Small intestine (tissue), 7 donors: ENCODE results near the gene MORF4L2. TPM values are rescaled to one million over a fixed set of nuclear protein-coding genes. Genes with fewer than 3 reads are reported as not detected.
A peak's percentile ranks its signal among the peaks of the same experiment; 100 is the strongest.

Source experiments
- DNase-seq, 2 donors: peaks; one replicate each; pipeline versions ENCODE4 v3.0.0 to v3.0.0-alpha.2; 2013
- FAIRE-seq: peaks from 2 replicates; lab custom pipeline; 2012; peaks lifted over from hg19 to GRCh38; lab: Jason Lieb, UNC
- H3K27ac ChIP-seq, 3 donors: one replicate each; pipeline ENCODE4 v1.5.1; 2013; ENCODE audit warnings: low read length in 2 of 3, mild to moderate bottlenecking in 2 of 3, control low read depth in 1 of 3, inconsistent platforms in 1 of 3, low read depth in 1 of 3, moderate library complexity in 1 of 3
- H3K27me3 ChIP-seq, 3 donors: one replicate each; pipeline ENCODE4 v1.6.1; 2013; ENCODE audit warnings: low read length in 3 of 3, inconsistent platforms in 1 of 3; ENCODE audit not compliant: control insufficient read depth in 3 of 3, insufficient read depth in 3 of 3
- H3K36me3 ChIP-seq, 3 donors: one replicate each; pipeline ENCODE4 v1.6.1; 2013; ENCODE audit warnings: low read length in 3 of 3, inconsistent platforms in 1 of 3, low read depth in 1 of 3, mild to moderate bottlenecking in 1 of 3, moderate library complexity in 1 of 3; ENCODE audit not compliant: control insufficient read depth in 3 of 3, insufficient read depth in 2 of 3
- H3K4me1 ChIP-seq, 3 donors: one replicate each; pipeline ENCODE4 v1.6.1; 2013; ENCODE audit warnings: low read length in 2 of 3, inconsistent platforms in 1 of 3, low read depth in 1 of 3, mild to moderate bottlenecking in 1 of 3, moderate library complexity in 1 of 3; ENCODE audit not compliant: control insufficient read depth in 3 of 3, insufficient read depth in 2 of 3
- H3K4me3 ChIP-seq, 3 donors: one replicate each; pipeline ENCODE4 v1.5.1; 2013; ENCODE audit warnings: low read length in 3 of 3, control low read depth in 1 of 3, inconsistent platforms in 1 of 3, low read depth in 1 of 3, mild to moderate bottlenecking in 1 of 3, moderate library complexity in 1 of 3
- H3K9me3 ChIP-seq, 2 donors: one replicate each; pipeline ENCODE4 v1.6.1; 2013; ENCODE audit warnings: low read depth in 1 of 2, low read length in 1 of 2; ENCODE audit not compliant: control insufficient read depth in 2 of 2, insufficient read depth in 1 of 2
- WGBS, 3 donors: extraction: QIAGEN DNeasy Blood & Tissue Kit; methylation state at CpG; one replicate each; pipeline ENCODE4 v1.1.7; 2013; 5-methylcytosine and 5-hydroxymethylcytosine counted together
- polyA plus RNA-seq, 4 donors: library from polyadenylated mRNA; stranded (reverse) in 3 of 4; unstranded in 1 of 4; fragments of 200-250 nt in 3 of 4; fragments of 120-200 nt in 1 of 4; gene quantifications; one replicate each; pipeline versions ENCODE4 v1.2.1 to v1.2.3, GENCODE V29; 2013
- donor health status: healthy with polysubstance abuse.
- donor health status: control.
- donor health status: control.
- donor health status: Bipolar disorder and iron deficiency.
- donor health status: healthy.

MORF4L2 gene
- polyA plus RNA-seq, 4 donors: 195 to 360 (median 258) TPM

- Histone ChIP-seq H3K36me3 (no peaks in the 10 kb centered on the region), H3K27me3 (no peaks in the 10 kb centered on the region), H3K9me3 (no peaks in the 10 kb centered on the region), H3K4me1 (no peaks in the 10 kb centered on the region), H3K4me3 (no peak overlapping the region), H3K27ac (no peak overlapping the region)
- no peak for FAIRE-seq
- 69 to 85% (median 73%) methylated on average over 2 of the region's 2 CpGs for WGBS, 3 donors
- DNase-seq: no peak
These were observed 48.7 kb downstream of the MORF4L2 start for GRCh38 chrX:103637604-103638338.

- Histone ChIP-seq H3K9me3 (no peaks in the 10 kb centered on the region), H3K27me3 (no peaks in the 10 kb centered on the region), H3K27ac (no peak overlapping the region), H3K36me3 (peaks cover 0 to 5% (median 0%) of the 10 kb centered on the region in 3 donors), H3K4me1 (no peaks in the 10 kb centered on the region), H3K4me3 (no peak overlapping the region)
- DNase-seq (no peak), FAIRE-seq (no peak)
- 54 to 73% (median 73%) methylated on average over 2 of the region's 2 CpGs for WGBS, 3 donors
These were observed 51.1 kb downstream of the MORF4L2 start for GRCh38 chrX:103635436-103635835.

GRCh38 chrX:103631145-103631544 lies 55.4 kb downstream of the MORF4L2 start:
- WGBS, 3 donors: 84 to 95% (median 93%) methylated on average over 5 of the region's 5 CpGs
- Histone ChIP-seq H3K9me3 (no peaks in the 10 kb centered on the region), H3K36me3 (peaks cover 0 to 5% (median 0%) of the 10 kb centered on the region in 3 donors), H3K27ac (no peak overlapping the region), H3K27me3 (no peaks in the 10 kb centered on the region), H3K4me1 (no peaks in the 10 kb centered on the region), H3K4me3 (no peak overlapping the region)
- no peak for DNase-seq
- no peak for FAIRE-seq

- no peak for FAIRE-seq
These were observed 56.4 kb downstream of the MORF4L2 start for GRCh38 chrX:103630171-103630511.

GRCh38 chrX:103629318-103630170 lies 57.0 kb downstream of the MORF4L2 start:
- Histone ChIP-seq H3K27ac (peak overlapping the region; percentile 58 to 99 (median 94)), H3K27me3 (no peaks in the 10 kb centered on the region), H3K4me1 (peaks cover 0 to 4% (median 0%) of the 10 kb centered on the region in 3 donors), H3K36me3 (peaks cover 0 to 7% (median 0%) of the 10 kb centered on the region in 3 donors), H3K4me3 (peak overlapping the region; percentile 57 to 72 (median 64)), H3K9me3 (no peaks in the 10 kb centered on the region)
- FAIRE-seq (no peak), DNase-seq (peak; percentile 42 to 81)
- 1 to 22% (median 7%) methylated on average over 37 to 49 of the region's 49 CpGs for WGBS, 3 donors

More at GRCh38 chrX:103630171-103630511, 56.4 kb downstream of the MORF4L2 start:
- peaks cover 0 to 7% (median 0%) of the 10 kb centered on the region in 3 donors for H3K36me3 ChIP-seq
- peak overlapping the region; percentile 58 to 99 (median 94) for H3K27ac ChIP-seq
- peaks cover 0 to 3% (median 0%) of the 10 kb centered on the region in 3 donors for H3K4me1 ChIP-seq
- H3K9me3 ChIP-seq: no peaks in the 10 kb centered on the region
- whole genome bisulfite sequencing, 3 donors: 19 to 53% (median 21%) methylated on average over 6 of the region's 6 CpGs
- peak overlapping the region; percentile 57 to 72 (median 64) for H3K4me3 ChIP-seq
- no peak for DNase-seq
- no peaks in the 10 kb centered on the region for H3K27me3 ChIP-seq

- DNase-seq (peak; percentile 79 to 83), FAIRE-seq (no peak)
- Histone ChIP-seq H3K4me1 (peaks cover 0 to 4% (median 0%) of the 10 kb centered on the region in 3 donors), H3K9me3 (no peaks in the 10 kb centered on the region), H3K27ac (peak within 1 kb of the TSS; percentile 60 to 99 (median 94)), H3K36me3 (peaks cover 0 to 7% (median 0%) of the 10 kb centered on the region in 3 donors), H3K27me3 (no peaks in the 10 kb centered on the region), H3K4me3 (peak within 1 kb of the TSS; percentile 57 to 72 (median 64))
- 3 to 27% (median 7%) methylated on average over 23 to 32 of the region's 32 CpGs for WGBS, 3 donors
These were observed 57.8 kb downstream of the MORF4L2 start, which contains the start of gene TCEAL1 for GRCh38 chrX:103628386-103629317. Gene TCEAL1, plus strand, starts transcription at chrX:103628975. Its CDS starts 942 bp downstream, at chrX:103629917.

GRCh38 chrX:103626855-103627254 lies 59.6 kb downstream of the MORF4L2 start:
- Histone ChIP-seq H3K27me3 (no peaks in the 10 kb centered on the region), H3K4me3 (no peak overlapping the region), H3K27ac (no peak overlapping the region), H3K36me3 (peaks cover 0 to 7% (median 0%) of the 10 kb centered on the region in 3 donors), H3K4me1 (peaks cover 0 to 4% (median 0%) of the 10 kb centered on the region in 3 donors), H3K9me3 (no peaks in the 10 kb centered on the region)
- DNase-seq: no peak
- FAIRE-seq: no peak
